Thyroid gland (tissue), 4 donors: ENCODE results near the gene MAP2K5.

Experiments used
- POLR2A ChIP-seq, 2 donors: fragments of 450-650 bp; IDR thresholded peaks; one replicate each; pipeline ENCODE4 v1.6.1; 2017; ENCODE audit warnings: antibody characterized with exemption in 2 of 2, mild to moderate bottlenecking in 2 of 2, moderate library complexity in 1 of 2
- TF ChIP-seq, protein P1 (sequence below), 6 experiments: fragments of 200-600 bp in 3 of 6; fragments of 450-650 bp in 3 of 6; sonication (generic) in 3 of 6; IDR thresholded peaks; one replicate each; pipeline ENCODE4 v1.5.1; 2016 to 2019; ENCODE audit warnings: antibody characterized with exemption in 6 of 6, mild to moderate bottlenecking in 2 of 6, inconsistent platforms in 1 of 6, moderate library complexity in 1 of 6

DNA sequence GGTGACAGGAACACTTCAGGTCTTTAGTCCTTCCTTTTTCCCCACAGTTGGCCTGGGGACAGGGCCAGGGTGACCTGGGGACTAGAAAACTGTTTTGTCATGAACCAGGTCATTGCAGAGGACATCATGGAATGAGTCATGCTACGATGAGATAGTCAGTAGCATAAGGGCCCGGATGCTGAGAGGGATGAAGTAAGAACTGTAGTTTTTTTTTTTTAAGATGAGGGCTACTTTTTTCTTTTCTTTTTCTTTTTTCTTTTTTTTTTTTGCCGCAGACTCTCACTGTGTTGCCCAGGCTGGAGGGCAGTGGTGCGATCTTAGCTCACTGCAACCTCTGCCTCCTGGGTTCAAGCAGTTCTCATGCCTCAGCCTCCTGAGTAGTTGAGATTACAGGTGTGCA lies 8.0 kb downstream of the MAP2K5 start:
- TF ChIP-seq, protein P1, sequence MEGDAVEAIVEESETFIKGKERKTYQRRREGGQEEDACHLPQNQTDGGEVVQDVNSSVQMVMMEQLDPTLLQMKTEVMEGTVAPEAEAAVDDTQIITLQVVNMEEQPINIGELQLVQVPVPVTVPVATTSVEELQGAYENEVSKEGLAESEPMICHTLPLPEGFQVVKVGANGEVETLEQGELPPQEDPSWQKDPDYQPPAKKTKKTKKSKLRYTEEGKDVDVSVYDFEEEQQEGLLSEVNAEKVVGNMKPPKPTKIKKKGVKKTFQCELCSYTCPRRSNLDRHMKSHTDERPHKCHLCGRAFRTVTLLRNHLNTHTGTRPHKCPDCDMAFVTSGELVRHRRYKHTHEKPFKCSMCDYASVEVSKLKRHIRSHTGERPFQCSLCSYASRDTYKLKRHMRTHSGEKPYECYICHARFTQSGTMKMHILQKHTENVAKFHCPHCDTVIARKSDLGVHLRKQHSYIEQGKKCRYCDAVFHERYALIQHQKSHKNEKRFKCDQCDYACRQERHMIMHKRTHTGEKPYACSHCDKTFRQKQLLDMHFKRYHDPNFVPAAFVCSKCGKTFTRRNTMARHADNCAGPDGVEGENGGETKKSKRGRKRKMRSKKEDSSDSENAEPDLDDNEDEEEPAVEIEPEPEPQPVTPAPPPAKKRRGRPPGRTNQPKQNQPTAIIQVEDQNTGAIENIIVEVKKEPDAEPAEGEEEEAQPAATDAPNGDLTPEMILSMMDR (IDR thresholded peaks at IDR 0.05) = no peak
- no peak for TF ChIP-seq POLR2A (IDR thresholded peaks at IDR 0.05)
